ENCODE measurements around the gene SLC35F5. TPM values are rescaled to one million over a fixed set of nuclear protein-coding genes. Genes with fewer than 3 reads are reported as not detected.

The SLC35F5 gene
- polyA plus RNA-seq, 2 of the 4 experiments (the other 2 are of a cell fraction), result 45.6 to 86.6 TPM

- ChIA-PET POLR2A (no interaction called here), CTCF (interaction anchor here (0.9 kb wide), 1 partner anchor 9 kb away, joined by 3 read pairs; no protein-coding TSS in a partner anchor)
- DNase-seq (ENCODE audit: low read depth in 1 of 2, low spot score in 1 of 2) (no peak), FAIRE-seq (no peak), ATAC-seq (no peak)
- H3K27ac ChIP-seq, result no peak overlapping the region
- H3K4me3 ChIP-seq, result no peak overlapping the region
- no peaks in the 10 kb centered on the region for H3K9me3 ChIP-seq
- H3K4me2 ChIP-seq, result no peak overlapping the region
- H3K4me1 ChIP-seq, result no peaks in the 10 kb centered on the region
- WGBS (ENCODE audit: missing lambda C conversion rate), result 89% methylated on average over 1 of the region's 1 CpG
- TF ChIP-seq RFX5 (IDR thresholded peaks at IDR 0.05), result no peak
- no peak for TF ChIP-seq HOXB13 (CRISPR knock-in tag; IDR thresholded peaks at IDR 0.05; ENCODE audit: low read depth)
- TF ChIP-seq BCL3 (IDR thresholded peaks at IDR 0.05), result no peak
- TF ChIP-seq NR3C1 (IDR thresholded peaks at IDR 0.05), result no peak
- no peak for TF ChIP-seq USF2 (IDR thresholded peaks at IDR 0.05)
- TF ChIP-seq FOSL2 (IDR thresholded peaks at IDR 0.05), result no peak
- no peak for TF ChIP-seq FOSL2 (CRISPR knock-in tag; IDR thresholded peaks at IDR 0.05)
- TF ChIP-seq CHD2 (IDR thresholded peaks at IDR 0.05; ENCODE audit: low read length, partially characterized antibody), result no peak
- TF ChIP-seq SMC3 (IDR thresholded peaks at IDR 0.05), result no peak
- TF ChIP-seq ZNF302 (CRISPR knock-in tag; IDR thresholded peaks at IDR 0.05), result no peak
- TF ChIP-seq CEBPB (IDR thresholded peaks at IDR 0.05), result no peak
Observed at GRCh38 chr2:113723411-113723810, 33.0 kb downstream of the SLC35F5 start.

- Histone ChIP-seq H3K4me2 (no peak overlapping the region), H3K9me3 (no peaks in the 10 kb centered on the region), H3K4me1 (no peaks in the 10 kb centered on the region), H3K27ac (no peak overlapping the region), H3K4me3 (no peak overlapping the region)
- DNase-seq (ENCODE audit: low read depth in 1 of 2, low spot score in 1 of 2) (peak; percentile 18 to 33), FAIRE-seq (no peak), ATAC-seq (peak; percentile 63 to 64; a peak in 5 of 6 replicates)
- CTCF ChIA-PET, result interaction anchor here (0.9 to 1.4 kb wide), 4 partner anchors 11 to 831 kb away, joined by 3 to 4 read pairs (median 3); no protein-coding TSS in a partner anchor
- WGBS (ENCODE audit: missing lambda C conversion rate), result 51% methylated on average over 3 of the region's 3 CpGs
- TF ChIP-seq MAZ (IDR thresholded peaks at IDR 0.05; ENCODE audit: borderline replicate concordance, low read depth, low read length) (no peak), CTCF (IDR thresholded peaks at IDR 0.05) (peak; percentile 59), SMC3 (IDR thresholded peaks at IDR 0.05) (peak; percentile 63), RAD21 (conservative IDR thresholded peaks at IDR 0.05 in 1 of 2, IDR thresholded peaks at IDR 0.05 in 1 of 2) (peak; percentile 47; a peak in 4 of 5 replicates)
- POLR2A ChIA-PET, result no interaction called here
Observed at GRCh38 chr2:113720167-113720566, 36.3 kb downstream of the SLC35F5 start.

GRCh38 chr2:113716291-113716690, 40.2 kb downstream of the SLC35F5 start:
- Histone ChIP-seq H3K9me3 (no peaks in the 10 kb centered on the region), H3K4me2 (no peak overlapping the region), H3K4me1 (no peaks in the 10 kb centered on the region), H3K4me3 (no peak overlapping the region), H3K27ac (no peak overlapping the region)
- no peak for TF ChIP-seq NFE2L2 (conservative IDR thresholded peaks at IDR 0.05; ENCODE audit: low read length)
- TF ChIP-seq FOSB (CRISPR knock-in tag; IDR thresholded peaks at IDR 0.05), result no peak
- no peak for TF ChIP-seq HOXB13 (CRISPR knock-in tag; IDR thresholded peaks at IDR 0.05; ENCODE audit: low read depth)
- no peak for TF ChIP-seq REST (IDR thresholded peaks at IDR 0.05)
- TF ChIP-seq POLR2A (IDR thresholded peaks at IDR 0.05; ENCODE audit: low read length), result no peak
- no peak for TF ChIP-seq GATA3 (IDR thresholded peaks at IDR 0.05; ENCODE audit: borderline replicate concordance)
- no peak for TF ChIP-seq JUN (IDR thresholded peaks at IDR 0.05)
- TF ChIP-seq ZSCAN20 (CRISPR knock-in tag; IDR thresholded peaks at IDR 0.05), result no peak
- no peak for TF ChIP-seq MAZ (IDR thresholded peaks at IDR 0.05; ENCODE audit: borderline replicate concordance, low read depth, low read length)
- no peak for TF ChIP-seq ATOH8 (CRISPR knock-in tag; IDR thresholded peaks at IDR 0.05; ENCODE audit: low read depth)
- TF ChIP-seq HOXB5 (CRISPR knock-in tag; IDR thresholded peaks at IDR 0.05), result no peak
- no peak for TF ChIP-seq POLR2AphosphoS2 (conservative IDR thresholded peaks at IDR 0.05; ENCODE audit: low read length)
- no peak for TF ChIP-seq HOXA7 (CRISPR knock-in tag; IDR thresholded peaks at IDR 0.05)
- no peak for TF ChIP-seq KDM1A (IDR thresholded peaks at IDR 0.05; ENCODE audit: low read depth)
- TF ChIP-seq ZNF302 (CRISPR knock-in tag; IDR thresholded peaks at IDR 0.05), result no peak
- no peak for TF ChIP-seq RAD21 (conservative IDR thresholded peaks at IDR 0.05 in 1 of 2, IDR thresholded peaks at IDR 0.05 in 1 of 2)
- WGBS (ENCODE audit: missing lambda C conversion rate), result 83% methylated on average over 3 of the region's 3 CpGs
- FAIRE-seq (no peak), DNase-seq (ENCODE audit: low read depth in 1 of 2, low spot score in 1 of 2) (no peak), ATAC-seq (no peak)
- CTCF ChIA-PET, result interaction anchor here (1.0 kb wide), 1 partner anchor 13 kb away, joined by 3 read pairs; no protein-coding TSS in a partner anchor
- POLR2A ChIA-PET, result no interaction called here

All from A549 (cell line).